HCT116 (cell line): ENCODE data around the gene GNG4. TPM values are rescaled to one million over a fixed set of nuclear protein-coding genes. Genes with fewer than 3 reads are reported as not detected.

ENCODE experiments used
- ATAC-seq: fragments of 200-7000 bp; cut with Tn5 transposase; 2 replicates; pipeline ENCODE4 v1.9.1; 2020; ENCODE audit warnings: mild to moderate bottlenecking, moderate library complexity
- BruUV-seq: library from RNA; stranded (reverse); fragments of 400-500 nt; replicated peaks from 2 replicates; lab custom pipeline; 2021; lab: Mats Ljungman, UMichigan
- CTCF ChIA-PET: fragments of 300-600 bp; sonication (Branson Sonifier 250); formaldehyde crosslinking; loops from one replicate; lab custom pipeline; 2021; ENCODE audit warnings: antibody characterized with exemption; lab: Charles Lee
- POLR2A ChIA-PET: fragments of 300-600, 350-600 bp; sonication (Branson Sonifier 250); formaldehyde crosslinking; loops from one replicate; lab custom pipeline; 2021; ENCODE audit warnings: antibody characterized with exemption; lab: Charles Lee
- RAD21 ChIA-PET, 2 experiments: fragments of 300-600 bp; sonication (Branson Sonifier 250); formaldehyde crosslinking; loops; one replicate each; lab custom pipeline; 2023; ENCODE audit warnings: low total read pairs in 2 of 2; ENCODE audit not compliant: uncharacterized antibody in 2 of 2, unreplicated experiment in 2 of 2, low non-redundant PET in 1 of 2; lab: Charles Lee
- DNase-seq: peaks from one replicate; pipeline ENCODE4 v3.0.0-alpha.2; 2010; ENCODE audit warnings: low read depth, low spot score
- H2AFZ ChIP-seq: fragments of 200-600 bp; shearing (Covaris generic), sonication (generic); 2 replicates; pipeline ENCODE4 v1.6.1; 2017; ENCODE audit warnings: low read depth, mixed run types, mixed read lengths, antibody characterized with exemption, low read length; ENCODE audit not compliant: poor library complexity, severe bottlenecking
- H3K27ac ChIP-seq: 2 replicates; pipeline ENCODE4 v1.5.1; 2012; ENCODE audit warnings: low read depth, low read length
- H3K27me3 ChIP-seq: fragments of 200-600 bp; sonication (generic); 2 replicates; pipeline ENCODE4 v1.6.1; 2016; ENCODE audit warnings: mixed run types, low read length, mixed read lengths; ENCODE audit not compliant: insufficient read depth
- H3K36me3 ChIP-seq, 2 experiments: fragments of 200-500 bp in 1 of 2; fragments of 200-600 bp in 1 of 2; sonication (Bioruptor generic) in 1 of 2; sonication (generic) in 1 of 2; 2 replicates each; pipeline versions ENCODE4 v1.5.1 to v1.6.1; 2014 to 2016; ENCODE audit warnings: low read length in 2 of 2, inconsistent platforms in 1 of 2, mixed read lengths in 1 of 2, mixed run types in 1 of 2; ENCODE audit not compliant: insufficient read depth in 2 of 2, control insufficient read depth in 1 of 2
- H3K4me1 ChIP-seq, 2 experiments: fragments of 200-600 bp in 1 of 2; sonication (generic) in 1 of 2; 2 replicates each; pipeline versions ENCODE4 v1.5.1 to v1.6.1; 2012 to 2017; ENCODE audit warnings: low read length in 2 of 2, inconsistent platforms in 1 of 2, mild to moderate bottlenecking in 1 of 2, mixed read lengths in 1 of 2, mixed run types in 1 of 2, moderate library complexity in 1 of 2; ENCODE audit not compliant: insufficient read depth in 2 of 2, control insufficient read depth in 1 of 2
- H3K4me2 ChIP-seq: fragments of 200-600 bp; sonication (generic); 2 replicates; pipeline ENCODE4 v1.6.1; 2017; ENCODE audit warnings: mixed run types, low read length, mixed read lengths
- H3K4me3 ChIP-seq, 2 experiments: fragments of 200-600 bp in 1 of 2; sonication (generic) in 1 of 2; replicated peaks in 1 of 2; 2 replicates each; pipeline ENCODE4 v1.5.1; 2011 to 2016; ENCODE audit warnings: low read length in 2 of 2, control low read depth in 1 of 2, low read depth in 1 of 2, mild to moderate bottlenecking in 1 of 2, mixed read lengths in 1 of 2, mixed run types in 1 of 2
- H3K79me2 ChIP-seq: fragments of 200-600 bp; sonication (generic); 2 replicates; pipeline ENCODE4 v1.6.1; 2017; ENCODE audit warnings: mild to moderate bottlenecking, mixed run types, low read length, moderate library complexity, mixed read lengths; ENCODE audit not compliant: insufficient read depth
- H3K9ac ChIP-seq: fragments of 200-600 bp; sonication (generic); 2 replicates; pipeline ENCODE4 v1.6.1; 2016; ENCODE audit warnings: low read length, mixed read lengths
- H3K9me2 ChIP-seq: fragments of 200-600 bp; sonication (generic), shearing (Covaris generic); 2 replicates; pipeline ENCODE4 v1.6.1; 2017; ENCODE audit warnings: mixed run types, mild to moderate bottlenecking, moderate library complexity; ENCODE audit not compliant: insufficient read depth
- H3K9me3 ChIP-seq, 2 experiments: fragments of 200-500 bp in 1 of 2; fragments of 200-600 bp in 1 of 2; sonication (Bioruptor generic) in 1 of 2; sonication (generic) in 1 of 2; 2 replicates each; pipeline ENCODE4 v1.6.1; 2014 to 2017; ENCODE audit warnings: low read length in 2 of 2, mixed read lengths in 2 of 2, inconsistent platforms in 1 of 2, low read depth in 1 of 2, mild to moderate bottlenecking in 1 of 2, mixed run types in 1 of 2, moderate library complexity in 1 of 2; ENCODE audit not compliant: control insufficient read depth in 1 of 2, insufficient read depth in 1 of 2
- H4K20me1 ChIP-seq: fragments of 200-600 bp; sonication (generic), shearing (Covaris generic); 2 replicates; pipeline ENCODE4 v1.6.1; 2017; ENCODE audit warnings: mixed run types, mild to moderate bottlenecking, moderate library complexity; ENCODE audit not compliant: insufficient read depth
- CBX3 ChIP-seq: IDR thresholded peaks from 2 replicates; pipeline ENCODE4 v1.6.1; 2012; ENCODE audit warnings: low read depth
- CEBPB ChIP-seq: IDR thresholded peaks from 2 replicates; pipeline ENCODE4 v1.6.1; 2012; ENCODE audit warnings: low read depth
- EGR1 ChIP-seq: IDR thresholded peaks from 2 replicates; pipeline ENCODE4 v1.6.1; 2012; ENCODE audit warnings: low read depth
- ELF1 ChIP-seq: IDR thresholded peaks from 2 replicates; pipeline ENCODE4 v1.6.1; 2012; ENCODE audit warnings: low read depth, borderline replicate concordance
- EZH2 ChIP-seq: fragments of 200-600 bp; sonication (generic); IDR thresholded peaks from 2 replicates; pipeline ENCODE4 v1.6.1; 2017; ENCODE audit warnings: antibody characterized with exemption, mixed run types
- EZH2phosphoT487 ChIP-seq: fragments of 200-600 bp; IDR thresholded peaks from 2 replicates; pipeline ENCODE4 v1.6.1; 2018; ENCODE audit warnings: antibody characterized with exemption, borderline replicate concordance
- FOSL1 ChIP-seq: IDR thresholded peaks from 2 replicates; pipeline ENCODE4 v1.6.1; 2012; ENCODE audit warnings: low read depth
- JUND ChIP-seq: IDR thresholded peaks from 2 replicates; pipeline ENCODE4 v1.6.1; 2012
- POLR2A ChIP-seq: IDR thresholded peaks from 2 replicates; pipeline ENCODE4 v1.7.0; 2011; ENCODE audit warnings: borderline replicate concordance; ENCODE audit not compliant: insufficient read depth, insufficient read length; ENCODE audit errors: extremely low read depth
- POLR2AphosphoS5 ChIP-seq: IDR thresholded peaks from 2 replicates; pipeline ENCODE4 v1.6.1; 2011; ENCODE audit warnings: mild to moderate bottlenecking, low read depth, low read length, moderate library complexity
- RAD21 ChIP-seq: IDR thresholded peaks from 2 replicates; pipeline ENCODE4 v1.6.1; 2012; ENCODE audit warnings: low read depth, mild to moderate bottlenecking
- SP1 ChIP-seq: IDR thresholded peaks from 2 replicates; pipeline ENCODE4 v1.6.1; 2012; ENCODE audit warnings: low read depth
- SRF ChIP-seq: IDR thresholded peaks from 2 replicates; pipeline ENCODE4 v1.6.1; 2012; ENCODE audit warnings: low read depth
- TCF7L2 ChIP-seq: IDR thresholded peaks from 2 replicates; pipeline ENCODE4 v1.7.0; 2011; ENCODE audit warnings: borderline replicate concordance, inconsistent platforms; ENCODE audit not compliant: insufficient read depth, insufficient read length; ENCODE audit errors: extremely low read depth
- YY1 ChIP-seq: IDR thresholded peaks from 2 replicates; pipeline ENCODE4 v1.6.1; 2011; ENCODE audit warnings: low read length, low read depth, moderate library complexity, mild to moderate bottlenecking; ENCODE audit not compliant: insufficient replicate concordance; ENCODE audit errors: extremely low read depth
- ZFX ChIP-seq: fragments of 450-650 bp; IDR thresholded peaks from 2 replicates; pipeline ENCODE4 v1.6.1; 2017
- ZNF274 ChIP-seq: fragments of 200-500 bp; sonication (Bioruptor generic); IDR thresholded peaks from 2 replicates; pipeline ENCODE4 v1.6.1; 2014; ENCODE audit warnings: mild to moderate bottlenecking, low read depth, low read length, inconsistent platforms
- intact Hi-C: fragments of 100-400 bp; cut with micrococcal nuclease; formaldehyde crosslinking; loops from 2 replicates; pipeline ENCODE4 v1.10.0; 2022
- total RNA-seq: library from RNA; stranded (reverse); gene quantifications from one replicate; pipeline ENCODE4 v1.2.1, GENCODE V29; 2021; ENCODE audit not compliant: unreplicated experiment
- TF ChIP-seq, protein P1 (sequence below): IDR thresholded peaks from 2 replicates; pipeline ENCODE4 v1.6.1; 2012
- TF ChIP-seq, protein P2 (sequence below): IDR thresholded peaks from 2 replicates; pipeline ENCODE4 v1.6.1; 2012
- TF ChIP-seq, protein P3 (sequence below): IDR thresholded peaks from 2 replicates; pipeline ENCODE4 v1.6.1; 2011; ENCODE audit warnings: mild to moderate bottlenecking, low read length, moderate library complexity; ENCODE audit not compliant: insufficient replicate concordance; ENCODE audit errors: extremely low read depth
- TF ChIP-seq, protein P4 (sequence below), 3 experiments: fragments of 200-600 bp in 1 of 3; sonication (generic) in 1 of 3; IDR thresholded peaks in 2 of 3; conservative IDR thresholded peaks in 1 of 3; 2 replicates each; pipeline ENCODE4 v1.5.1; 2012 to 2017; ENCODE audit warnings: low read depth in 2 of 3, low read length in 2 of 3, antibody characterized with exemption in 1 of 3, borderline replicate concordance in 1 of 3, control low read depth in 1 of 3, mild to moderate bottlenecking in 1 of 3, mixed read lengths in 1 of 3, mixed run types in 1 of 3, moderate library complexity in 1 of 3; ENCODE audit not compliant: insufficient read depth in 1 of 3

GNG4 gene
- total RNA-seq, 1 experiment from 2014 or later = 10.6 TPM

DNA sequence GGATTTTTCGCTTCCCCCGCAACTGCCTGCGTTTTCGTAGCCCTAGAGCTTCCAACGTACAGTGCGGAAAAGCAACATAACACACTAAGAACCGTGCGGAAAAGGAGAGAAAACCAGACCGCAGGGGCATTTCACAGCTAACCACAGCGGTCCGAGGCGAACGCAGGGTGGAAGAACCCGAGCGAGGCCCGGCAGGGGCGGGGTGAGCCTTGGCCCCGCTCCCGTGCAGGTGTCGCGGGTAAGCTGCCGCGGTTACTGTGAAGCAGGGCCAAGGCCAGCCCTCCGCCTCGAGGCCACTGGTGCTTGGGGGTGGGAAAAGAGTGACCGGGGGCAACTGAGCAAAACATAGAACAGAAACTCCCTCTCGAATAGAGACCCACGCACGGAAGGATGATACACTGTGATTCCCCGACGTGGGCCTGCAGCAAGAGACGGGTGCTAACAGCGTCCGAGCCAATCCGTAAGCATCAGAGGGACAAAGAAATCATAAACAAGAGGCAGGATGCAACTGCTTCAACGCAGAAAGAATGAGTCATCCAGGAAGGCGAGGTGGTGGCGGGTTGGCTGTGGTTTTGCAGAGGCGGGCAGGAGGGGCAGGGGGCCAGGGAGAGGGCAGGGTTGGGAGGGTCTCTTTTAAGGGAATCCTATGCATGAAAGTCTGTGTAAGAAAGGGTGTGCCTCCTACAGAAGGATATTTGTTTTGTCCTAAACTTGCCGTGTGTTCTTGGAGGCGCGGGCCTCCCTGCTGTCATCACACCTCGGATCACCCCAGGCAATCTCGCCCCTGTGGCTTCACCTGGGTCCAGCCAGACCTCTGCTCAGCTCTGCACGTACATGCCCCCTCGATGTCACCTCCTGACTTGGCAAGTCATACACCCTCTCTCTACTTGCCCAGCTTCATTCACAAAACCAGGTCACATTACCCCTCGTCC lies 7.3 kb downstream of the GNG4 start:
- BruUV-seq = no TSS peak
- peak; percentile 92 for TF ChIP-seq JUND
- TF ChIP-seq EZH2 = no peak
- peak; percentile 97 for TF ChIP-seq CBX3
- TF ChIP-seq, protein P1, sequence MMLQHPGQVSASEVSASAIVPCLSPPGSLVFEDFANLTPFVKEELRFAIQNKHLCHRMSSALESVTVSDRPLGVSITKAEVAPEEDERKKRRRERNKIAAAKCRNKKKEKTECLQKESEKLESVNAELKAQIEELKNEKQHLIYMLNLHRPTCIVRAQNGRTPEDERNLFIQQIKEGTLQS = no peak
- TF ChIP-seq, protein P2, sequence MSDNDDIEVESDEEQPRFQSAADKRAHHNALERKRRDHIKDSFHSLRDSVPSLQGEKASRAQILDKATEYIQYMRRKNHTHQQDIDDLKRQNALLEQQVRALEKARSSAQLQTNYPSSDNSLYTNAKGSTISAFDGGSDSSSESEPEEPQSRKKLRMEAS = peak; percentile 84
- TF ChIP-seq, protein P3, sequence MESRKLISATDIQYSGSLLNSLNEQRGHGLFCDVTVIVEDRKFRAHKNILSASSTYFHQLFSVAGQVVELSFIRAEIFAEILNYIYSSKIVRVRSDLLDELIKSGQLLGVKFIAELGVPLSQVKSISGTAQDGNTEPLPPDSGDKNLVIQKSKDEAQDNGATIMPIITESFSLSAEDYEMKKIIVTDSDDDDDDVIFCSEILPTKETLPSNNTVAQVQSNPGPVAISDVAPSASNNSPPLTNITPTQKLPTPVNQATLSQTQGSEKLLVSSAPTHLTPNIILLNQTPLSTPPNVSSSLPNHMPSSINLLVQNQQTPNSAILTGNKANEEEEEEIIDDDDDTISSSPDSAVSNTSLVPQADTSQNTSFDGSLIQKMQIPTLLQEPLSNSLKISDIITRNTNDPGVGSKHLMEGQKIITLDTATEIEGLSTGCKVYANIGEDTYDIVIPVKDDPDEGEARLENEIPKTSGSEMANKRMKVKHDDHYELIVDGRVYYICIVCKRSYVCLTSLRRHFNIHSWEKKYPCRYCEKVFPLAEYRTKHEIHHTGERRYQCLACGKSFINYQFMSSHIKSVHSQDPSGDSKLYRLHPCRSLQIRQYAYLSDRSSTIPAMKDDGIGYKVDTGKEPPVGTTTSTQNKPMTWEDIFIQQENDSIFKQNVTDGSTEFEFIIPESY = no peak
- no peak for TF ChIP-seq ZNF274
- TF ChIP-seq FOSL1 = peak; percentile 91
- TF ChIP-seq ELF1 = no peak
- TF ChIP-seq, protein P4, sequence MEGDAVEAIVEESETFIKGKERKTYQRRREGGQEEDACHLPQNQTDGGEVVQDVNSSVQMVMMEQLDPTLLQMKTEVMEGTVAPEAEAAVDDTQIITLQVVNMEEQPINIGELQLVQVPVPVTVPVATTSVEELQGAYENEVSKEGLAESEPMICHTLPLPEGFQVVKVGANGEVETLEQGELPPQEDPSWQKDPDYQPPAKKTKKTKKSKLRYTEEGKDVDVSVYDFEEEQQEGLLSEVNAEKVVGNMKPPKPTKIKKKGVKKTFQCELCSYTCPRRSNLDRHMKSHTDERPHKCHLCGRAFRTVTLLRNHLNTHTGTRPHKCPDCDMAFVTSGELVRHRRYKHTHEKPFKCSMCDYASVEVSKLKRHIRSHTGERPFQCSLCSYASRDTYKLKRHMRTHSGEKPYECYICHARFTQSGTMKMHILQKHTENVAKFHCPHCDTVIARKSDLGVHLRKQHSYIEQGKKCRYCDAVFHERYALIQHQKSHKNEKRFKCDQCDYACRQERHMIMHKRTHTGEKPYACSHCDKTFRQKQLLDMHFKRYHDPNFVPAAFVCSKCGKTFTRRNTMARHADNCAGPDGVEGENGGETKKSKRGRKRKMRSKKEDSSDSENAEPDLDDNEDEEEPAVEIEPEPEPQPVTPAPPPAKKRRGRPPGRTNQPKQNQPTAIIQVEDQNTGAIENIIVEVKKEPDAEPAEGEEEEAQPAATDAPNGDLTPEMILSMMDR (IDR thresholded peaks at IDR 0.05 in 2 of 3, conservative IDR thresholded peaks at IDR 0.05 in 1 of 3; ENCODE audit: borderline replicate concordance in 1 of 3, insufficient read depth in 1 of 3, low read depth in 2 of 3, low read length in 2 of 3) = no peak
- no peak for TF ChIP-seq YY1
- no peak for TF ChIP-seq SRF
- peak; percentile 32 for TF ChIP-seq POLR2A
- TF ChIP-seq EGR1 = peak; percentile 62; the same call in 1 of the 2 replicates
- peak; percentile 91 for TF ChIP-seq TCF7L2
- TF ChIP-seq ZFX = peak; percentile 62
- TF ChIP-seq SP1 = peak; percentile 85
- peak; percentile 60 for TF ChIP-seq POLR2AphosphoS5
- TF ChIP-seq EZH2phosphoT487 = no peak
- TF ChIP-seq RAD21 = no peak
- TF ChIP-seq CEBPB = no peak

More for the DNA sequence above, 7.3 kb downstream of the GNG4 start:
- Histone ChIP-seq H3K9ac (peak overlapping the region; percentile 58), H3K4me1 (peaks cover 27 to 39% of the 10 kb centered on the region in 2 experiments), H3K36me3 (no peaks in the 10 kb centered on the region), H3K4me2 (peak overlapping the region; percentile 84), H3K27me3 (no peaks in the 10 kb centered on the region), H3K9me3 (no peaks in the 10 kb centered on the region), H3K27ac (peak overlapping the region; percentile 49), H3K9me2 (no peaks in the 10 kb centered on the region), H2AFZ (peak overlapping the region; percentile 92), H3K79me2 (no peaks in the 10 kb centered on the region), H4K20me1 (no peaks in the 10 kb centered on the region), H3K4me3 (peak overlapping the region; percentile 37 to 54)
- CTCF ChIA-PET = interaction anchor here (0.6 to 1.2 kb wide), 2 partner anchors 41 to 44 kb away, joined by 3 read pairs; no protein-coding TSS in a partner anchor
- POLR2A ChIA-PET = no interaction called here
- ATAC-seq = peak; percentile 82
- DNase-seq = peak; percentile 58
- RAD21 ChIA-PET = no interaction called here
- intact Hi-C loops = no loop called here
